Measurements from ENCODE around the gene EGFLAM.

Gene EGFLAM

DNA sequence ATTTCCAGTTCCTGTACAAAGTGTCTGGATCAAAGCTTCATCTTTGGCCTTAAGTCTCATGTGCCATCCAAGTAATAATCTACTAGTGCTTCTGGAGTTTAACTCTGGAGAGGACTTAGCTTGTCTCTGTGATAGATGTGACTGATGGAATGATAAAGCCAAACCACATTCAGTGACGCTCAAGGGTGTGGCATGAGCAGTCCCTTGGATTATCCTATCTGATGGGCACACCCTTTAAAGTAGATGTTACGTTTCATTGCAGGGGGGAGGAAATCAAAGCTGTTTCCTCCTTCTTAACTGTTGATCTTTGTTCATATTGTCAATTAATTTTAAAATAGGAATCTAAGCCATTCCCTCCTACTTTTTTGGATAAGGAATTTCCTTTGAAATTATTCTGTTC lies 8.5 kb upstream of the EGFLAM start:
- ChIA-PET CTCF (interaction anchor here (1.1 to 1.9 kb wide), 2 partner anchors 9 to 16 kb away, joined by 3 to 5 read pairs; partner anchors contain the start of gene EGFLAM), POLR2A (no interaction called here)
- Histone ChIP-seq H3K36me3 (ENCODE audit: control insufficient read depth in 4 of 4, insufficient read depth in 4 of 4, low read length in 3 of 4) (no peaks in the 10 kb centered on the region), H3K27ac (ENCODE audit: insufficient read depth in 1 of 2, low read depth in 1 of 2, low read length in 2 of 2, poor library complexity in 1 of 2, severe bottlenecking in 2 of 2) (no peak overlapping the region), H3K9me3 (ENCODE audit: control extremely low read depth in 1 of 5, control insufficient read depth in 4 of 5, insufficient read depth in 2 of 5, low read depth in 1 of 5, low read length in 4 of 5) (peaks cover 0 to 12% (median 3%) of the 10 kb centered on the region in 5 experiments), H3K27me3 (replicated peaks in 2 of 5; ENCODE audit: control insufficient read depth in 4 of 5, insufficient read depth in 5 of 5, low read length in 4 of 5) (peaks cover 2 to 60% (median 17%) of the 10 kb centered on the region in 5 experiments), H3K4me3 (ENCODE audit: control insufficient read depth in 1 of 7, extremely low read depth in 1 of 7, insufficient read depth in 4 of 7, low read depth in 2 of 7, low read length in 6 of 7) (no peak overlapping the region), H3K4me1 (ENCODE audit: control extremely low read depth in 1 of 4, control insufficient read depth in 4 of 4, insufficient read depth in 4 of 4, low read length in 3 of 4) (no peaks in the 10 kb centered on the region)
- DNase-seq, result no peak
- WGBS (ENCODE audit: insufficient coverage), result 60% methylated on average over 1 of the region's 2 CpGs

DNA sequence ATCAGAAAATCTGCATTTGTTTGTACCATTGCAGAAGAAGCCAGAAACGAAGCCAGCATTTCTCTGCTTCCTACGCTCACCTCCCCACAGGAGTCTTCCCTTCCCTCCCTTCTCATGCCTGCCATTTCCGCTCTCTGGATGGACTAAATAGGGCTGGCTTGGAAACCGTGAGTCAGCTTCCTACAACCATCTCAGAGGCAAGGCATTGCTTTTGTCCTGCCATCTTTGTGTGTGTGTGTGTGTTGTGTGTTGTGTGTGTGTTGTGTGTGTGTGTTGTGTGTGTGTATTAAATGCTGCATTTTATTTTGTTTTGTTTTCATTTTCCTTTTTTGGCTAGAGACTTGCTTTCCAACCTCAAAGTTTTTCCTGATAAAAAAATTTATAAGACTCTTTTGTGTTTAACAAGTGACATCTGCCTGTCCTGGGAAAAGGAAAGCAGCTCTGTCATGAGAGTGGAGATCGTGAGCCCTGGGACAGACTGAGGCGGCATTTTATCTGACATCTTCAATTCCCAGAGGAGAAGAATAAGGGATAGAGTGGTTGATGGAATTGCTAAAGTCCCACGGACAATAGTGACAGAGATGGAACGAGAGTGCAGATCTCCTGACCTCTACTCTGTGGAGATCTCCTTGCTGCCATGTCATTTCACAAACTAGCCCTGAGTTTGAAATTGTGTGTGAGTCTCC lies 7.5 kb upstream of the EGFLAM start:
- no peak overlapping the region for H3K4me3 ChIP-seq (ENCODE audit: control insufficient read depth in 1 of 7, extremely low read depth in 1 of 7, insufficient read depth in 4 of 7, low read depth in 2 of 7, low read length in 6 of 7)
- CTCF ChIA-PET, result interaction anchor here (1.1 to 1.9 kb wide), 2 partner anchors 8 to 15 kb away, joined by 3 to 5 read pairs; partner anchors contain the start of gene EGFLAM
- H3K9me3 ChIP-seq (ENCODE audit: control extremely low read depth in 1 of 5, control insufficient read depth in 4 of 5, insufficient read depth in 2 of 5, low read depth in 1 of 5, low read length in 4 of 5), result peaks cover 0 to 12% (median 3%) of the 10 kb centered on the region in 5 experiments
- POLR2A ChIA-PET, result no interaction called here
- no peak overlapping the region for H3K27ac ChIP-seq (ENCODE audit: insufficient read depth in 1 of 2, low read depth in 1 of 2, low read length in 2 of 2, poor library complexity in 1 of 2, severe bottlenecking in 2 of 2)
- WGBS (ENCODE audit: insufficient coverage), result 92% methylated on average over 6 of the region's 8 CpGs
- no peaks in the 10 kb centered on the region for H3K4me1 ChIP-seq (ENCODE audit: control extremely low read depth in 1 of 4, control insufficient read depth in 4 of 4, insufficient read depth in 4 of 4, low read length in 3 of 4)
- H3K36me3 ChIP-seq (ENCODE audit: control insufficient read depth in 4 of 4, insufficient read depth in 4 of 4, low read length in 3 of 4), result no peaks in the 10 kb centered on the region
- peaks cover 3 to 68% (median 17%) of the 10 kb centered on the region in 5 experiments for H3K27me3 ChIP-seq (replicated peaks in 2 of 5; ENCODE audit: control insufficient read depth in 4 of 5, insufficient read depth in 5 of 5, low read length in 4 of 5)
- peak in 1 of 3 donors; percentile 3 for DNase-seq

DNA sequence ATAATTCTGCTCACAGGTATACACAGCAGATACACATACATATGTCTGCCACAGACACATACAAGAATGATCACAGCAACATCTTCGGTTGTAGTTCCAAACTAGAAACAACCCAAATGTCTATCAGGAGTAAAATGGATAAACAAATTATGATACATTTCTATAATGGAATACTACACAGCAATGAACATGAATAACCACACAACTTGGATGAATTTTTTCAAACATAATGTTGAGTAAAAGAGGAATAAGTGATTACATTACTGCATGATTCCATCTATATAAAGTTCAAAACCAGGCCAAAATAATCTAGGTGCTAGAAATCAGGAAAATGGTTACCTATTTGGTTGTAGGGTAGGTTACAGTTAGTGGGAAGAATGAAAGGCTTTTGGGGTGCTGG lies 4.6 kb upstream of the EGFLAM start:
- H3K27ac ChIP-seq (ENCODE audit: insufficient read depth in 1 of 2, low read depth in 1 of 2, low read length in 2 of 2, poor library complexity in 1 of 2, severe bottlenecking in 2 of 2), result no peak overlapping the region
- ChIA-PET CTCF (no interaction called here), POLR2A (no interaction called here)
- no peak overlapping the region for H3K4me3 ChIP-seq (ENCODE audit: control insufficient read depth in 1 of 7, extremely low read depth in 1 of 7, insufficient read depth in 4 of 7, low read depth in 2 of 7, low read length in 6 of 7)
- DNase-seq, result no peak
- peaks cover 0 to 12% (median 3%) of the 10 kb centered on the region in 5 experiments for H3K9me3 ChIP-seq (ENCODE audit: control extremely low read depth in 1 of 5, control insufficient read depth in 4 of 5, insufficient read depth in 2 of 5, low read depth in 1 of 5, low read length in 4 of 5)
- WGBS (ENCODE audit: insufficient coverage), result no CpG with 5 or more reads among the region's 1 CpG
- peaks cover 11 to 87% (median 35%) of the 10 kb centered on the region in 5 experiments for H3K27me3 ChIP-seq (replicated peaks in 2 of 5; ENCODE audit: control insufficient read depth in 4 of 5, insufficient read depth in 5 of 5, low read length in 4 of 5)
- peaks cover 0 to 16% (median 7%) of the 10 kb centered on the region in 4 experiments for H3K4me1 ChIP-seq (ENCODE audit: control extremely low read depth in 1 of 4, control insufficient read depth in 4 of 4, insufficient read depth in 4 of 4, low read length in 3 of 4)
- H3K36me3 ChIP-seq (ENCODE audit: control insufficient read depth in 4 of 4, insufficient read depth in 4 of 4, low read length in 3 of 4), result no peaks in the 10 kb centered on the region

DNA sequence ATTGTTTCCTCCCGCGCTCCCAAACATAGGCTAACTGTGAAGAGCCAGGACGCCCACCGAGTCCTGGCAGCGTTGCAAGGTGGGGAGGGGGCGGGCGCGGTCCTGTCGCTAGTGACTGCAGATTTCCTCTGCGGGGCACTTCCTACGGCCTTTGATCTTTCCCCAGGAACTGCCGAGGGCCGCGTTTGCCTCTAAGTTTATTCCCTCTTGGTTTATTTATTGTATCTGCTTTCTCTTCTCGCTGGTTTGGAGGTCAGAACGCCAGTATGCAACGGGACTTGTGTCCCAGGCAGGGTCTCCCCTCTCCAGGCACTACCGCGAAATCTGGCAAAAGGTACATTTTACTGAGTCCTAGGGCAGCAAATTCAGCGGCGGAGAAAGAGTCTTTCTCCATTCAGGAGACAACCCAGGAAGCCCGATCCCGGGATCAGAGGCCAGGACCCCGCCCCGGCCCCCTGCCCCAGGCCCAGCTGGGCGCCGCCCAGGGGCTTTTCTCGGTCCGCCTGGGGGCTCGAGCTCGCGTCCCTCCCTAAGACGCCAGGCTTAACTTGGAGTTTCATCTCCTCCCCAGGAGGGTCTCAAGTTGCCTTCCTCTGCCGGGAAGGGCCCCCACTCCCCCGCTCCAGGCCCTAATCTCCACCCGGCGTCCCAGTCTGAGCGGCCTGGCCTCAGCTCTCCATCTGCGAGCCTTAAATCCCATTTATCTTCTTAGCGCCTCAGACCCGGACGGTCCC lies 884 bp upstream of the EGFLAM start:
- no peak overlapping the region for H3K27ac ChIP-seq (ENCODE audit: insufficient read depth in 1 of 2, low read depth in 1 of 2, low read length in 2 of 2, poor library complexity in 1 of 2, severe bottlenecking in 2 of 2)
- ChIA-PET POLR2A (no interaction called here), CTCF (interaction anchor here (1.4 kb wide), 1 partner anchor 8 kb away, joined by 6 read pairs; no protein-coding TSS in a partner anchor)
- peaks cover 0 to 21% (median 9%) of the 10 kb centered on the region in 4 experiments for H3K4me1 ChIP-seq (ENCODE audit: control extremely low read depth in 1 of 4, control insufficient read depth in 4 of 4, insufficient read depth in 4 of 4, low read length in 3 of 4)
- peaks cover 21 to 92% (median 49%) of the 10 kb centered on the region in 5 experiments for H3K27me3 ChIP-seq (replicated peaks in 2 of 5; ENCODE audit: control insufficient read depth in 4 of 5, insufficient read depth in 5 of 5, low read length in 4 of 5)
- no peak overlapping the region for H3K4me3 ChIP-seq (ENCODE audit: control insufficient read depth in 1 of 7, extremely low read depth in 1 of 7, insufficient read depth in 4 of 7, low read depth in 2 of 7, low read length in 6 of 7)
- DNase-seq, result peak in 2 of 3 donors; percentile 10
- peaks cover 0 to 12% (median 3%) of the 10 kb centered on the region in 5 experiments for H3K9me3 ChIP-seq (ENCODE audit: control extremely low read depth in 1 of 5, control insufficient read depth in 4 of 5, insufficient read depth in 2 of 5, low read depth in 1 of 5, low read length in 4 of 5)
- no peaks in the 10 kb centered on the region for H3K36me3 ChIP-seq (ENCODE audit: control insufficient read depth in 4 of 4, insufficient read depth in 4 of 4, low read length in 3 of 4)
- 2% methylated on average over 32 of the region's 42 CpGs for WGBS (ENCODE audit: insufficient coverage)

DNA sequence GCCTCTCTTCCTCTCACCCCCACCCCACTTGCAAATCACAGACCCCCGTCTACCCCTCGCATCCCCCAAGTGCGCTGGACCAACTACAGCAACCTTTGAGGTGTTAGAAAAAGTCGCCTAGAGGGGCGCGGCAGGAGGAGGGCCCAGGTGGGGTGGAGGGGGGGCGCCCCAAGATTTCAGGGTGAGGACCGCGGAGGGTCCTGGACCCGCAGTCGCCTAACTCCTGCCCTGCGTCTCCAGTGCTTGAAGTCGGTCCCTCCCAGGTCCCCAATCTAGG lies 379 bp upstream of the EGFLAM start:
- Histone ChIP-seq H3K27ac (ENCODE audit: insufficient read depth in 1 of 2, low read depth in 1 of 2, low read length in 2 of 2, poor library complexity in 1 of 2, severe bottlenecking in 2 of 2) (no peak overlapping the region), H3K27me3 (replicated peaks in 2 of 5; ENCODE audit: control insufficient read depth in 4 of 5, insufficient read depth in 5 of 5, low read length in 4 of 5) (peaks cover 21 to 91% (median 48%) of the 10 kb centered on the region in 5 experiments), H3K4me1 (ENCODE audit: control extremely low read depth in 1 of 4, control insufficient read depth in 4 of 4, insufficient read depth in 4 of 4, low read length in 3 of 4) (peaks cover 0 to 21% (median 9%) of the 10 kb centered on the region in 4 experiments), H3K9me3 (ENCODE audit: control extremely low read depth in 1 of 5, control insufficient read depth in 4 of 5, insufficient read depth in 2 of 5, low read depth in 1 of 5, low read length in 4 of 5) (peaks cover 0 to 10% (median 3%) of the 10 kb centered on the region in 5 experiments), H3K4me3 (ENCODE audit: control insufficient read depth in 1 of 7, extremely low read depth in 1 of 7, insufficient read depth in 4 of 7, low read depth in 2 of 7, low read length in 6 of 7) (peak overlapping the region in 3 of 7 experiments; percentile 42 to 70 (median 66)), H3K36me3 (ENCODE audit: control insufficient read depth in 4 of 4, insufficient read depth in 4 of 4, low read length in 3 of 4) (no peaks in the 10 kb centered on the region)
- ChIA-PET CTCF (no interaction called here), POLR2A (no interaction called here)
- WGBS (ENCODE audit: insufficient coverage), result 0% methylated on average over 10 of the region's 13 CpGs
- DNase-seq, result peak in 1 of 3 donors; percentile 4

DNA sequence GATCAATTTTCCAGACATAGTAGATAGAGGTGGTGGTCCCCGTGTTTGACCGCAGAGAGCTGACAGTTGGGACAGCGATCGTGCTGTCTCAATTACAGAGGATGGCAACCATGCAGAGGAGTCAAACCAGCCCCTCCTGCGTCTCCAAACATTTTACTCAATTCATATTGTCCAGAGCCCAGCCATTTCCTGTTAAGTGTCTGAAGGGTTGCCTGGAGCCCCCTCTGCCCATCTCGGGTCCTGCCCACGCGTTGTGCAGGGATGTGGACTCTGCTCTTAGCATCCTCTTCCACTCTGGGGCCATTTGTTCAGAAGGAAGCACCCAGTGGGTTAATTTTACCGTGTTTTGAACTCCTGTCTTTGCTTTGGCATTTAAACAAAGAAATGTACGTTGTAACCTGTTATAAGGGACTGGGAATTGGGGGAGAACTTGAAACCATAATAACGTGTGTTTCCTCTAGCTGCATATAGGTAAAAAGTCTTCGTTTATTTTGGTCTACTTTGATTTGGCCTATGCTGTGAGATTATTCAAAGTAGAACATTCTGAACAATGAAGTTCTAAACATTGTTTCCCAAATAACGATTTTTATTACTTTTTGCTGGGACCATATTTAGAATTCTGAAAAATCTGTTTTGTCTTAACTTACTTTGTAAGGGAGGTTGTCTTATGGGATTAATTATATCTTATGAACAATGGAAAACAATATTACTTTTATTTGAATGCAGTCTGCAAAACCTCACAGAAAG lies 876 bp downstream of the EGFLAM start:
- POLR2A ChIA-PET, result no interaction called here

More for the DNA sequence above, 876 bp downstream of the EGFLAM start:
- Histone ChIP-seq H3K27me3 (replicated peaks in 2 of 5; ENCODE audit: control insufficient read depth in 4 of 5, insufficient read depth in 5 of 5, low read length in 4 of 5) (peaks cover 25 to 94% (median 48%) of the 10 kb centered on the region in 5 experiments), H3K27ac (ENCODE audit: insufficient read depth in 1 of 2, low read depth in 1 of 2, low read length in 2 of 2, poor library complexity in 1 of 2, severe bottlenecking in 2 of 2) (no peak overlapping the region), H3K9me3 (ENCODE audit: control extremely low read depth in 1 of 5, control insufficient read depth in 4 of 5, insufficient read depth in 2 of 5, low read depth in 1 of 5, low read length in 4 of 5) (peaks cover 0 to 4% (median 0%) of the 10 kb centered on the region in 5 experiments), H3K4me1 (ENCODE audit: control extremely low read depth in 1 of 4, control insufficient read depth in 4 of 4, insufficient read depth in 4 of 4, low read length in 3 of 4) (peaks cover 0 to 21% (median 9%) of the 10 kb centered on the region in 4 experiments), H3K4me3 (ENCODE audit: control insufficient read depth in 1 of 7, extremely low read depth in 1 of 7, insufficient read depth in 4 of 7, low read depth in 2 of 7, low read length in 6 of 7) (peak overlapping the region in 5 of 7 experiments; percentile 30 to 70 (median 42)), H3K36me3 (ENCODE audit: control insufficient read depth in 4 of 4, insufficient read depth in 4 of 4, low read length in 3 of 4) (no peaks in the 10 kb centered on the region)
- WGBS (ENCODE audit: insufficient coverage), result 7% methylated on average over 9 of the region's 13 CpGs
- no peak for DNase-seq
- CTCF ChIA-PET, result interaction anchor here (1.6 kb wide), 1 partner anchor 9 kb away, joined by 3 read pairs; no protein-coding TSS in a partner anchor
